Mesothelial cell of epicardium (in vitro differentiated cells): ENCODE results near the gene ZNF496. TPM values are rescaled to one million over a fixed set of nuclear protein-coding genes. Genes with fewer than 3 reads are reported as not detected.
A peak's percentile ranks its signal among the peaks of the same experiment; 100 is the strongest.
"Not testable (repeated sequence)": the region's sequence is repeated elsewhere in the genome, so short reads cannot be mapped to it uniquely, and the experiment has no call there.

Source experiments
- DNase-seq, 2 experiments: peaks; one replicate each; pipeline ENCODE4 v3.0.0; 2021; ENCODE audit warnings: low spot score in 2 of 2; ENCODE audit not compliant: unreplicated experiment in 2 of 2
- H3K27ac Mint-ChIP-seq: 2 replicates; pipeline ENCODE4 v1.8.0; 2021; ENCODE audit warnings: mixed read lengths
- H3K27me3 Mint-ChIP-seq: 2 replicates; pipeline ENCODE4 v1.8.0; 2021; ENCODE audit warnings: low read depth, mixed read lengths
- H3K36me3 Mint-ChIP-seq: 2 replicates; pipeline ENCODE4 v1.8.0; 2021; ENCODE audit warnings: mixed read lengths
- H3K4me1 Mint-ChIP-seq: 2 replicates; pipeline ENCODE4 v1.8.0; 2021; ENCODE audit warnings: mixed read lengths
- H3K4me3 Mint-ChIP-seq: 2 replicates; pipeline ENCODE4 v1.8.0; 2021; ENCODE audit warnings: mild to moderate bottlenecking, moderate library complexity, mixed read lengths
- H3K9me3 Mint-ChIP-seq: 2 replicates; pipeline ENCODE4 v1.8.0; 2021; ENCODE audit warnings: mixed read lengths
- CTCF ChIP-seq: fragments of 200-600 bp; sonication (generic); IDR thresholded peaks from one replicate; pipeline ENCODE4 v1.5.0; 2021; ENCODE audit warnings: antibody characterized with exemption; ENCODE audit not compliant: unreplicated experiment
- total RNA-seq: library from RNA; stranded (reverse); gene quantifications from 3 replicates; pipeline ENCODE4 v1.2.1, GENCODE V29; 2021

ZNF496 gene
- total RNA-seq = 61.5 to 70.6 TPM (median 69.0 TPM) in 3 replicates

DNA sequence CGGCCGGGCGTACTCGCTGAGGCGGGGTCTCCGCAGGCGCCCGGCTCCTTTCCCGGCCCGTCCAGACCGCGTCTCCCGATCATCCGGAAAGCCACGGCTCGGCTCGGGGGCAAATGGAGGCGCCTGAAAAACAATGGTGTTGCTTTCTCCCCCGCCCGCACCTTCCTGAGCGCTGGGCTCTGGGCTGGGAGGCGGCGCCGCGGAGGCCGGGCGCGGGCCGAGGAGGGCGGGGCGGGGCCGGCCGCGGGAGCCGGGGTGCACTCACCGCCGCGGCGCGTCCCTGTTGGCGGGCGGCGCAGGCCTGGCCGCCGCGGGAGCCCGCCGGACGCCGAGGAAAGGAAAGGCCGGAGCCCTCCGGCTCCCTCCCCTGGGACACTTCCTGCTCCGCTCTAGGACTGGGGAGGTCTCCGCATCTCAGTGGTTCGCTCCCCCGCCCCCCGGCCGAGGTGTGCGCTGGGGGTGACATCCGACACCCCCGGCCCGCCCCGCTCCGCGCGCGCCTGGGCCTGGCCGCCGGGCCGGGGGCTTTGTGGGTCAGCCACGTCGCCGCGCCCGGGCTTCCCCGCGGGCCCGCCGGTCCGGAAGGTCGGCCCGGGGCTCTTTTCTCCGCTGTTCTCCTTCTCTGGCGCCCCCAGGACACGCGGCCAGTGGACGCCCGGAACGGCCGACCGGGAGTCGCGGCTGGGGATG lies at the start of gene ZNF496:
ZNF496 (minus strand) TSS at position 343 of the 690 bp plus-strand sequence. CDS start 2,289 bp downstream, outside the sequence.
- no peak for TF ChIP-seq CTCF

DNA sequence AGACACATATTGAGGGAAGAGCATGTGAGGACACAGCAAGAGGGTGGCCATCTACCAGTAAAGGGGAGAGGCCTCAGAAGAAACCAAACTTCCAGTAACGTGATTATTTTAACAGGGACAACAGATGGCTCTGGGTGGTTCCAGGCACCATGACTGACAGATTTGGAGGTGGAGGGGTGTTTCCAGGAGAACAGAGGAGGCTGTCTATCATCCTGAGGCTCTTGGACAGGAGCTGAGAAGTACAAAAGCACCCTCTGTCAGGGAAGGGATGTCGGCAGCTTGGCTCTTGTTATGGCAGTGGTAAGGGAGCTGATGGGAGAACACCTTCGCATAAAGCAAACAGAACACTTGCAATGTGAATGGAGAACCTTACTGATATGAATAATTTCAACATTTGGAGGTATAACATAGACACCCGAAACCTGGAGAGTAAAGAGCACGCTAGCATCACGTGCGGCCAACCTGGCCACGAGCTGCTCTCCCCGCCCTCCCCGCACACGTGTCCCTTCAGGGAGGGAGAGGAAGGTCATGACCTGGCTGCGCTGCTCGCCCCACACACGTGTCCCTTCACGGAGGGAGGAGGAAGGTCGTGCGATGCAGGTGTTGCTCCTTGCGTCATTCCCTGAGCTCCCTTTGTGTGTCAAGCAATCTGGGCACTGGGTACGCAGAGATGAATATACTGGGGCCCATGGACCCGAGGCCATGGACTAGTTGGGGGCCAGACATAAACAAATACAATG lies 46.8 kb upstream of the ZNF496 start:
- peaks cover 34% of the 10 kb centered on the region for H3K4me1 Mint-ChIP-seq
- H3K27me3 Mint-ChIP-seq = no peaks in the 10 kb centered on the region
- peaks cover 7% of the 10 kb centered on the region for H3K9me3 Mint-ChIP-seq
- peaks cover 3% of the 10 kb centered on the region for H3K36me3 Mint-ChIP-seq
- no peak overlapping the region for H3K4me3 Mint-ChIP-seq
- no peak for TF ChIP-seq CTCF
- no peak for DNase-seq
- H3K27ac Mint-ChIP-seq = peak overlapping the region; percentile 13

More for the DNA sequence above, at the start of gene ZNF496:
- no peaks in the 10 kb centered on the region for H3K27me3 Mint-ChIP-seq
- peak; percentile 63 to 76 for DNase-seq
- no peaks in the 10 kb centered on the region for H3K9me3 Mint-ChIP-seq
- H3K4me1 Mint-ChIP-seq = peaks cover 44% of the 10 kb centered on the region
- peak within 1 kb of the TSS; percentile 90 for H3K27ac Mint-ChIP-seq
- H3K36me3 Mint-ChIP-seq = peaks cover 5% of the 10 kb centered on the region
- H3K4me3 Mint-ChIP-seq = peak within 1 kb of the TSS; percentile 89

DNA sequence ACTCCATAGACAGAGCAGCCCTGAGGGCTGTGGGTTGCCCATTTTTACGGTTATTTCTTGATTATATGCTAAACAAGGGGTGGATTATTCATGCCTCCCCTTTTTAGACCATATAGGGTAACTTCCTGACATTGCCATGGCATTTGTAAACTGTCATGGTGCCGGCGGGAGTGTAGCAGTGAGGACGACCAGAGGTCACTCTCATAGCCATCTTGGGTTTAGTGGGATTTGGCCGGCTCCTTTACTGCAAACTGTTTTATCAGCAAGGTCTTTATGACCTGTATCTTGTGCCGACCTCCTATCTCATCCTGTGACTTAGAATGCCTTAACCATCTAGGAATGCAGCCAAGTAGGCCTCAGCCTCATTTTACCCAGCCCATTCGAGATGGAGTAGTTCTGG lies 46.0 kb upstream of the ZNF496 start:
- Mint-ChIP-seq H3K27ac (peak overlapping the region; percentile 39), H3K4me1 (peaks cover 35% of the 10 kb centered on the region)
- H3K9me3 Mint-ChIP-seq, H3K27me3 Mint-ChIP-seq, DNase-seq, H3K4me3 Mint-ChIP-seq, H3K36me3 Mint-ChIP-seq: not testable (repeated sequence)

DNA sequence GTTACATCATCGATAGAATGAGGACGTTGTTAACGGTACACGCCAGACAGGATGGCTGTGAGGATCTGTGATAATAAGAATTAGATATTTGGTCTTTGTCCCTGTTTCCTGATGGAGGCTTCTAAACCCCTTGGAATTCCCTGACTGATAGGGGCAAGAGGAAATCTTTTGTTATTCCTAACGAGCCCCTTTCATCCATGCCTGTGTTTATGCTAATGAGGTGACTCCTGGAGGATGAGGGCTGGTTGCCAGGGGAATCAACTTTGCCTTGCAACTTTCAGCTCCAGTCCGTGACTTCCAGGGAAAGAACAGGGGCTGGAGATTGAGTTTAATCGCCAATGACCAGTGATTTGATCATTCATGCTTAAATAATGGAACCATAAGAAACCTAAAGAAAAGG lies 45.0 kb upstream of the ZNF496 start:
- Mint-ChIP-seq H3K27me3 (no peaks in the 10 kb centered on the region), H3K4me1 (peaks cover 43% of the 10 kb centered on the region), H3K4me3 (no peak overlapping the region), H3K27ac (no peak overlapping the region), H3K36me3 (peaks cover 3% of the 10 kb centered on the region), H3K9me3 (peaks cover 7% of the 10 kb centered on the region)
- TF ChIP-seq CTCF = no peak
- no peak for DNase-seq

DNA sequence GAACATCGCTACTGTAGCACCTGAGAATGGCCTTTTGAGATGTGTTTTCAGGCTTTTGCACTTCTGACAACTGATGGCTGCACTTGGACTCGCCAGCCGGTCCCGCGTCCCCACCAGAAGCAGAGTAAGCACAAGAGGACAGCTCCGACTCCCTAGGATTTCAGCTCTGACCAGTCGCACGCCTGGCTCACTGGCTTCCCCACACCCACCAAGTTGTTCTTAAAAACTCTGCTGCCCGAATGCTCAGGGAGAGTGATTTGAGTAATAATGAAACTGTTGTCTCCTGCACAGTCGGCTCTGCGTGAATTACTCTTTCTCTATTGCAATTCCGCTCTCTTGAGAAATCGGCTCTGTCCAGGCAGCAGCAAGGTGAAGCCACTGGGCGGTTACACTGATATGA lies 44.1 kb upstream of the ZNF496 start:
- no peak for DNase-seq
- TF ChIP-seq CTCF = no peak
- H3K4me1 Mint-ChIP-seq = peaks cover 52% of the 10 kb centered on the region
- no peak overlapping the region for H3K27ac Mint-ChIP-seq
- no peak overlapping the region for H3K4me3 Mint-ChIP-seq
- H3K27me3 Mint-ChIP-seq = no peaks in the 10 kb centered on the region
- peaks cover 3% of the 10 kb centered on the region for H3K36me3 Mint-ChIP-seq
- H3K9me3 Mint-ChIP-seq = peaks cover 7% of the 10 kb centered on the region

- H3K27ac Mint-ChIP-seq = peak overlapping the region; percentile 15
These were observed 43.1 kb upstream of the ZNF496 start for GRCh38 chr1:247374651-247375334.

More at GRCh38 chr1:247374651-247375334, 43.1 kb upstream of the ZNF496 start:
- not testable (repeated sequence) for H3K9me3 Mint-ChIP-seq, H3K27me3 Mint-ChIP-seq, H3K36me3 Mint-ChIP-seq, H3K4me3 Mint-ChIP-seq, DNase-seq
- peaks cover 59% of the 10 kb centered on the region for H3K4me1 Mint-ChIP-seq
